Stimulated activated CD4-positive, alpha-beta T cell treated with anti-CD3 and anti-CD28 coated beads, Interleukin-4, amount 100 ng/mL, for 48 hours (primary cell): Measurements from ENCODE around the gene MNAT1.
"Not testable (repeated sequence)": the region's sequence is repeated elsewhere in the genome, so short reads cannot be mapped to it uniquely, and the experiment has no call there.

Experiments used
- DNase-seq, 2 donors: peaks; one replicate each; pipeline ENCODE4 v3.0.0-alpha.2; 2020; ENCODE audit warnings: low read depth in 2 of 2

The MNAT1 gene

DNA sequence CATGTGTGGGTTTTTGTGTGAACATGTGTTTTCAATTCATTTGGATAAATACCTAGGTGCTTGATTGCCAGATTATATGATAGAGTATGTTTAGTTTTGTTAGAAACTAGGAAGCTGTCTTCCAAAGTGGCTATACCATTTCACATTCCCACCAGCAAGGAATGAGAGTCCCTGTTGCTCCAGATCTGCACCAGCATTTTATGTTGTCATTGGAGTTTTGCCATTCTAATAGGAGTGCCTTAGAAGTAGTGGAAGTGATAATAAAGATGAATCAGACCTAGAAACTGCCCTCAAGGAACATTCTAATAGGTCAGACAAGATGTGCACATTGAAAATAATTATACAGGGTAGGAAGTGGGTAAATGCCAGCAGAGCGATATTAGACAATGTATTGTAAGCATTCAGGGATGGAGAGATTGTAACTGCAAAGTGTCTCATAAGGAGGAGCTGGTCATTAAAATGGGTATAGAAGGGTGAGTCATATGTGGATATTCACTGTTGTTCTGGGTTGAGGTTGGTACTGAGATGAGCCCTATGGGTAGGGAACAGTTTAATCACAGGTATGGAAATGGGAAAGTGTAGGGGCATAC lies 71.4 kb downstream of the MNAT1 start:
- DNase-seq, result no peak

DNA sequence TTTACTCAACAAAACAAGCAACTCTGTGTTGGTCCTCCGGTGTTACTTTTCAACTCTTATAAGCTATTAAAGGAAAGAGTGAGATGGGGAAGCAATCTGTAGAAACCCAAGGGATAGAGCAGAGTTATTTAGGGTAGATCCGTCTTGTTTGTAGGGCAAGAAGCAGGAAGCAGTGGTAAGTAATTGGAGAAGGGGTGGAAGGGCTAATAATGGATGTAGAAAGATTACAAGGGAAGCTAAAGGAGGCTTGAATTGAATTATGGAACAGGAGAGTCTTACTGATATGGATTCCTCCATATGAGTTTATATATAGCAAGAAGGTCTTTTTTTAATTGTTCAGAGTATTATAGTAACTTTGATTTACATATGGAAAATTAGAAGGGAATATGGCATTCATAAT lies 72.7 kb downstream of the MNAT1 start:
- DNase-seq, result no peak

- DNase-seq, result no peak
Observed at GRCh38 chr14:60807971-60808370, 73.4 kb downstream of the MNAT1 start.

DNA sequence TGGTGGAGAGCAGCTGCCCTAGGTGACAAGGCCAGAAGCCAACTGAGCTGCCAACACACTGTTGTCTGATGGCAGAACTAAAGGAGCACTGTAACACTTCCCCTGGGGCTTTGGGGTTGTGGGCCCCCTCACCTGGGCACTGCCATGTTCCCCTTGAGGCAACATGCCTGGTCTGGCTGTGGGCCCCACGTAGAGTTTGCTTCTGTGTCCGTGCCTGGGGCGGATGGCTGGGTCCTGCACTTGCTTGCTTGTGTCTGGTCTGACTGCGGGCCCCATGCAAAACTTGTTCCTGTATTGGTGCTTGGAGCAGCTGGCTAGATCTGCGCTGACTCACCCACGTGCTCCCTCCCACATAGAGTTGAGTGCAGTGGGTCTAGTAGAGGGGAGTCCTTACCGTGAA lies 78.4 kb downstream of the MNAT1 start:
- DNase-seq, result no peak

DNA sequence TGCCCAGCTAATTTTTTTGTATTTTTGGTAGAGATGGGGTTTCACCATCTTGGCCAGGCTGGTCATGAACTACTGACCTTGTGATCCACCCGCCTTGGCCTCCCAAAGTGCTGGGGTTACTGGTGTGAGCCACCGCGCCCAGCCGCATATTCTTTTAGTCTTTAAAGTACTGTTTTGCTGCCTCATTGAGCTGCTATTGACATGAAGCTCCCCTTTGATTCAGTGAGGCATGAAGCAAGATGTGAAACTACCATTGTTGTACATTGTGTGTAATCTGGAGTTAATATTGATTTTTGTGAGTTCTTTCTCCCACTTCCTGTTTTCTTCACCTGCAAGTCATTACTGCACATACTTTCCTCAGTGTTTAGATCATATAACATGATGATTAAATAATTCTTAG lies 80.8 kb downstream of the MNAT1 start:
- no peak for DNase-seq

DNA sequence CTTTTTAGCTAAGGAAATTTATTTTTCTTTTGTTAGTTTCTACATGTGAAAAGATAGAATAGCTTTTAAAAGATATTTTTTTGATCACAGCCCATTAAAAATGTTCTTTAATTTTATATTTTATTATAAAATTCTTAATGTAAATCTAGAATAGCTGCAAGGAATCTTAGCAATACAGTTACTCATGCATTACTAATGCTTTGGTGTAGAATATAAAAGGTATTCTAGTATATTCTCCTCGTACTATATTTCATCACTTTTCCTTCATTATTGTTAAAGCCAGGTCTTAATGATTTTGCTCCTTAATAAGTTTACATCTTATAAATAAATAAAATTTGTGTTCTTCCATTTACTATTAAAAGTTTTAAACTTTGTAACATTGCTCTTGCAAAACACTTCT lies 82.6 kb downstream of the MNAT1 start:
- no peak for DNase-seq

GRCh38 chr14:60819575-60819974 lies 85.0 kb downstream of the MNAT1 start:
- DNase-seq, result no peak

GRCh38 chr14:60838601-60839000 lies 104.0 kb downstream of the MNAT1 start:
- no peak for DNase-seq

DNA sequence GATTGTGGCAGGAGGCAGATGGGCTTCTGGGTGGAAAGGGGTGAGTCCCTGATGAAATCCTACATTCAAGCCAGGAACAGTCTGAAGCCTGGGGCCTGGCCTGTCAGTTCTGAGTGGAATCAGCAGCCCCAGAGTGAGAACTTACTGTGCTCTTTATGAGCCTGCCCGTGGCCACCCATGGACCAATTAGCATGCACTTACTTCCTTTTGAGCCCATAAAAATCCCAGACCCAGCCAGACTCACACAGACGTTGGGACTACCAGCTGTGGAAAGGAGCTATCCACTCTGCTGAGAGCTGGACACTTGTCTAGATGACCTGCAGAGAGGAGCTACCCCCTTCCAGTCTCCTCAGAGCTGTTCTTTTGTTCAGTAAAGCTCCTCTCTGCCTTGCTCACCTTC lies 104.5 kb downstream of the MNAT1 start:
- no peak for DNase-seq

GRCh38 chr14:60839657-60840056 lies 105.1 kb downstream of the MNAT1 start:
- no peak for DNase-seq

GRCh38 chr14:60840313-60840712 lies 105.8 kb downstream of the MNAT1 start:
- DNase-seq, result no peak

DNA sequence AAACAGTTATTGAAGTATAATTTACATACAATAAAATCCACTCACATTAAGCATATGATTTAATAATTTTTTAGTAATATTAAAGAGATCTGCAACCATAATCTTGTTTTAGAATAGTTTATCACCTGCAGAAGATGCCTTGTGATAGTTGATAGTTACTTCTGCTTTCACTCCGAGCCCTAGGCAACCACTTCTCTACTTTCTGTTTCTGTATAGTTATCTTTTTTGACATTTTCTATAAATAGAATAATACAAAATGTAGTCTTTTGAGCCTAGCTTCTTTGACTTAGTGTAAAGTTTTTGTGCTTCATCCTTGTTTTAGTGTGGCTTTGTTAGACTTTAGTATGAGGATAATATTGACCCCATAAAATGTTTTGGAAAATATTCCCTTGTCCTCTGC lies 111.0 kb downstream of the MNAT1 start:
- DNase-seq, result no peak

GRCh38 chr14:60848066-60848465 lies 113.5 kb downstream of the MNAT1 start:
- no peak for DNase-seq

DNA sequence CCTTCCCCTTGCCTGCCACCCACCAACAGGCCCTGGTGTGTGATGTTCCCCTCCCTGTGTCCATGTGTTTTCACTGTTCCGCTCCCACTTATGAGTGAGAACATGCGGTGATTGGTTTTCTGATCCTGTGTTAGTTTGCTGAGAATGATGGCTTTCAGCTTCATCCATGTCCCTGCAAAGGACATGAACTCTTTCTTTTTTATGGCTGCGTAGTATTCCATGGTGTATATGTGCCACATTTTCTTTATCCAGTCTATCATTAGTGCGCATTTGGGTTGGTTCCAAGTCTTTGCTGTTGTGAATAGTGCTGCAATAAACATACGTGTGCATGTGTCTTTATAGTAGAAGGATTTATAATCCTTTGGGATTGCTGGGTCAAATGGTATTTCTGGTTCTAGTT lies 117.1 kb downstream of the MNAT1 start:
- not testable (repeated sequence) for DNase-seq

DNA sequence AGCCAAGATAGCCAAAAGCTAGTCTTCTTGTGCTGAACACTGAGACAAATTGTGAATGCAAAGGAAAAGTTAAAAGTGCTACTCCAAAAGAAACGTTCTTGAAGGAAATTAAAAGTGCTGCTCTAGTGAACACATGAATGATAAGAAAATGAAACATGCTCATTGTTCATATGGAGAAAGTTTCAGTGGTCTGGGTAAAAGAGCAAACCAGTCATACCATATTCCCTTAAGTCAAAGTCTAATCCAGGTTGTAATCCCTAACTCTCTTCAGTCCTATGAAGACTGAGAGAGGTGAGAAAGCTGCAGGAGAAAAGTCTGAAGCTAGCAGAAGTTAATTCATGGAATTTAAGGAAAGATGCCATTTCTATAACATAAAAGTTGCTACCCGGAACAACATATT lies 121.5 kb downstream of the MNAT1 start:
- DNase-seq, result no peak

DNA sequence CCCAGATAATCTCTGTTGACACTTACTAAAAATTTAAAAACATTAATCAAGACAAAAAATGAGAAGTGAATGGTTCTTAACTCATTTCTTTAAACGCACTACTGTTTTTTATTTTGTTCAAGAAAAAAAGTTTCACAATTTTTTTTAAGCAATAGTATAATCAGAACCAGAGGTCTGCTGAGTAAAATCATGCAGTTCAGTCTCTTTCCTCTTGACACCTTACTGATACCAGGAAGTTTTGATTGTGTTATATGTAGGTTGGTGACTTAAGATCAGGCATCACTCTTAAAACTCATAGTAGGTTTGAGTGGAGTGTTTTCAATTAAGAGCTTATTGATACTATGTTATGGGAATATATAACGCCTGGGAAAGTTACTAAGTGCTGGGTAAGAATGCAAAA lies 125.0 kb downstream of the MNAT1 start:
- DNase-seq, result no peak

- no peak for DNase-seq
Observed at GRCh38 chr14:60861545-60862140, 127.1 kb downstream of the MNAT1 start.

DNA sequence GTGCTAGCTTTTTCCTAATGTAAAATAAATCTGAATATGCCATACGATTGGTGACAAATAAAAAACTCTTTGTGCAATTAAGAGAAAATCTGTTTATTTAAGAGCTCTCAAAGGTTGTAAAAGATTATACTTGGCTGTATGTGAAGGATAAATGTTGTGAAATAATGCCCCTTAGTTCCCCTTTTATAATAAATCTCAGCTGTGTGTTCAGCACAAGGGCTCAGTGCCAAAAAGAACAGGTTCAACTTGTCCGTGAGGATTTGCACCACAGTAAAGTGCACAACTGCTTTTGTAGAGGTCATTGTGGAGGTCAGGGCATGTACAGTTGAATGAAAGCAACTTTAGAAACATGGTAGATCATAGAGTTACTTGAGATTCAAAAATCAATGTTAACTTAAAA lies 127.7 kb downstream of the MNAT1 start:
- DNase-seq, result no peak

GRCh38 chr14:60863249-60863648 lies 128.7 kb downstream of the MNAT1 start:
- DNase-seq, result no peak

DNA sequence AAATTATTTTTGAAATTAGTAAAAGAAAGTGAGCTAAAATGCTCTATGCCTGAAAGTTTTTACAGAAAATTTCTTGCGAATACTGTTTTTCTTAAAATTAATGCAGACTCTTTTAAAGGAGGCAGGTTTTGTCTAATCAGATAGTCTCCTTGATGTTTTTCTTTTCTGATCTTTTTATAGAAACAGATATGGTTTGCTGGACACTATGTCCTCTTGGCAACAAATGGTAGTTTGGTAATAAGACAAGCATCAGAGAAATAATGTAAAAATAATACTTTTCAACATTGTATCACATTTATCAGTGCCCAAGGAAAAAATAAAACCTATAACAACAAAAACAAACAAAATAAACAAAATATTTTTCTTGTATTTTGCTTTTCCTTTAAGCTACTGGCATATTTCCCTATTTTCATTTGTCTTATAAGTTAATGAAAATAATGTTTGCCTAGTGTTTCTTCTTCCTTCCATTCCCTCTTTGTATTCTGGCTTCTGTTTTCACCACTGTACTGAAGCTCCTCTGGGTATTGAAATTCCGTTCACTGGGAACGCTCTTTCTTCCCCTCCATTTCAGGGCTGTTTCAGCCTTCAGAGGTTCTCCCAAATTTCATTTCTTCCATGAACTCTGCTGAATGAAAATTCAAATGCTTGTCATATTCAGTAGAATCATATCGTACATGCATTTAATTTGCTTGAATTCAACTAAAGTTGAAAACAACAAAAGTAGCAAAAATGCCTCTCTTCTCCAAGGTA lies 131.0 kb downstream of the MNAT1 start:
- DNase-seq, result no peak

DNA sequence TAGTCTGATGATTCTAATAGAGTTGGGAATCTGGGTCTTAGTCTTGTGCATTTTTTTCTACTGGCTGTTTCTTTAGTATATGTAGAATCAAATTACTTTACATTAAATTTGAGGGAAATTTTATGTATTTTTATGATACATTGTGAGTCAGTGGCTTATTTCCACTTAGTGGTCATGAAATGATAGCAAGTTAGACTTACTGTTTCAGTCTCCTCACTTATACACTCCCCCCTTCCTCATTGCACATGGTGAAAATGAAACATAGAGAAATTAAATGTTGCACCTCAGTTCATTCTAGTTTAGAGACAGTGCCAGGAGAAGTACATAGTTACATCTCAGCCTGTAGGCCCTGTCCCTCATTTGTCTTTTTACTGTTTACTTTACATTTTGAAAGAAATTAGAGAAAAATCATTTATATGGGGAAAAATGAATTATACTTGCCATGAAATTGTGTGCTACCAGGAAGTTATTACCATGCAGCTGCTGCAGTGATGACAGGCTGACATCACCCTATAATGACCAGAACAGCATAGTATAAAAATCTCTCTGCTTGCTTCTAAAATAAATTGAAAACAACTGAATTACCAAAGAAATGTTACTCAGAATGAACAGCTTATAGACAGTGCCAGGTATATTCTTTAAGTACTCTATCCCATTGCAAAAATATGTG lies 133.1 kb downstream of the MNAT1 start:
- no peak for DNase-seq

DNA sequence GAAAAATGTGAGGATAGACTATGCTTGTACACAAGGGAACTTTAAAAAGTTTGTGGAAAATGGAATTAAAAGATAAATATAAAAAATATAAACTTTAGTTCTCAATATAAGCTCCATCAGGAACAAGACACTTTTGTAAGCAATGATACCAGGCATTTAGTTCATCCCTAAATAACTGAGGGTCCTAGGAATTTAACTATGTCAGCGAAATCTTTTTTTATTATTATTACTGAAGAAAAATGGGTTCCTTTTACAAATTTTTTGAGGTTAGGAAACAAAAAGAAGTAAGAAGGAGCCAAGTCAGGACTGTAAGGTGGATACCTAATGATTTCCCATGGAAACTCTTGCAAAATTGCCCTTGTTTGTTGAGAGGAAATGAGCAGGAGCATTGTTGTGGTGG lies 143.6 kb downstream of the MNAT1 start:
- no peak for DNase-seq

DNA sequence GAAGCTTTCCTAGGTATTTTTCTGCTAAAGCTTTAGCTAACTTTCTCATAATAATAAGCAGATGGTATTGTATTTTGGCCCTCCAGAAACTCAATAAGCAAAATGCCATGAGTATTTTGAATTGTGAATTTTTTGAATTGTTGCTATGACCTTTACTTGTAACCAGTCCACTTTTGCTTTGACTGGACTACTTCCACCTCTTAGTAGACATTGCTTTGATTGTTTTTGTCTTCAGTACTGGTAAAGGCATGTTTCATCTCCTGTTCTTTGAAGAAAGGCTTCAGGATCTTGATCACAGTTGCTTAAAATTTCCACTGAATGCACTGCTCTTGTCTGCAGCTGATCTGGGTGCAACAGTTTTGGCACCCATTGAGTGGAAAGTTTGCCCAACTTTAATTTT lies 144.0 kb downstream of the MNAT1 start:
- no peak for DNase-seq
